ENCODE data around the gene EZH1.

- TF ChIP-seq, protein P1, sequence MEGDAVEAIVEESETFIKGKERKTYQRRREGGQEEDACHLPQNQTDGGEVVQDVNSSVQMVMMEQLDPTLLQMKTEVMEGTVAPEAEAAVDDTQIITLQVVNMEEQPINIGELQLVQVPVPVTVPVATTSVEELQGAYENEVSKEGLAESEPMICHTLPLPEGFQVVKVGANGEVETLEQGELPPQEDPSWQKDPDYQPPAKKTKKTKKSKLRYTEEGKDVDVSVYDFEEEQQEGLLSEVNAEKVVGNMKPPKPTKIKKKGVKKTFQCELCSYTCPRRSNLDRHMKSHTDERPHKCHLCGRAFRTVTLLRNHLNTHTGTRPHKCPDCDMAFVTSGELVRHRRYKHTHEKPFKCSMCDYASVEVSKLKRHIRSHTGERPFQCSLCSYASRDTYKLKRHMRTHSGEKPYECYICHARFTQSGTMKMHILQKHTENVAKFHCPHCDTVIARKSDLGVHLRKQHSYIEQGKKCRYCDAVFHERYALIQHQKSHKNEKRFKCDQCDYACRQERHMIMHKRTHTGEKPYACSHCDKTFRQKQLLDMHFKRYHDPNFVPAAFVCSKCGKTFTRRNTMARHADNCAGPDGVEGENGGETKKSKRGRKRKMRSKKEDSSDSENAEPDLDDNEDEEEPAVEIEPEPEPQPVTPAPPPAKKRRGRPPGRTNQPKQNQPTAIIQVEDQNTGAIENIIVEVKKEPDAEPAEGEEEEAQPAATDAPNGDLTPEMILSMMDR (IDR thresholded peaks at IDR 0.05; ENCODE audit: low read length) = no peak
- TF ChIP-seq EZH2 (IDR thresholded peaks at IDR 0.05; ENCODE audit: borderline replicate concordance, low read length) = no peak
Observed at GRCh38 chr17:42760652-42761581, 16.1 kb upstream of the EZH1 start, which contains the start of gene RAMP2.

All from OCI-LY1 (cell line).